K562 (cell line): ENCODE data around the gene SEMA5A. TPM values are rescaled to one million over a fixed set of nuclear protein-coding genes. Genes with fewer than 3 reads are reported as not detected.

Source experiments
- ATAC-seq: fragments of 200-7000 bp; cut with Tn5 transposase; 3 replicates; pipeline ENCODE4 v1.9.1; 2020; ENCODE audit warnings: moderate library complexity
- BruUV-seq: library from RNA; stranded (reverse); fragments of 400-500 nt; replicated peaks from 2 replicates; lab custom pipeline; 2021; lab: Mats Ljungman, UMichigan
- CTCF ChIA-PET: fragments of 300-600 bp; formaldehyde crosslinking; extraction: SDS; loops from one replicate; lab custom pipeline; 2021; ENCODE audit warnings: low intra/inter-chr PET ratio; lab: Yijun Ruan, JAX
- POLR2A ChIA-PET: fragments of 300-600, 350-650 bp; sonication (Branson Sonifier 250); formaldehyde crosslinking; extraction: SDS; loops from one replicate; lab custom pipeline; 2021; ENCODE audit warnings: antibody characterized with exemption, inconsistent platforms; lab: Yijun Ruan, JAX
- DNase-seq, 4 experiments: peaks; one replicate each; pipeline versions ENCODE4 v3.0.0 to v3.0.0-alpha.2; 2011 to 2018; ENCODE audit warnings: low spot score in 3 of 4, mixed read lengths in 3 of 4; ENCODE audit errors: extremely low read depth in 1 of 4
- FAIRE-seq: peaks from 2 replicates; lab custom pipeline; 2011; peaks lifted over from hg19 to GRCh38; lab: Jason Lieb, UNC
- H2AFZ ChIP-seq: 2 replicates; pipeline ENCODE4 v1.6.0; 2011; ENCODE audit warnings: low read depth, low read length, control low read depth, inconsistent platforms
- H3K27ac ChIP-seq: fragments of 200-600 bp; 3 replicates; pipeline ENCODE4 v1.8.0; 2011; ENCODE audit warnings: low read depth, mild to moderate bottlenecking, control low read depth, inconsistent platforms, low read length, moderate library complexity, mixed read lengths; ENCODE audit errors: extremely low read depth
- H3K27me3 ChIP-seq, 2 experiments: fragments of 300-600 bp in 1 of 2; 2 replicates in 1 of 2; 3 replicates in 1 of 2; pipeline versions ENCODE4 v1.6.0 to v1.8.0; 2011; ENCODE audit warnings: inconsistent platforms in 2 of 2, low read length in 2 of 2, mild to moderate bottlenecking in 1 of 2, mixed read lengths in 1 of 2, moderate library complexity in 1 of 2; ENCODE audit not compliant: control insufficient read depth in 2 of 2, insufficient read depth in 2 of 2
- H3K36me3 ChIP-seq: fragments of 300-600 bp; 3 replicates; pipeline ENCODE4 v1.8.0; 2011; ENCODE audit warnings: mild to moderate bottlenecking, low read length, inconsistent platforms; ENCODE audit not compliant: control insufficient read depth, insufficient read depth
- H3K4me1 ChIP-seq, 2 experiments: fragments of 200-600 bp in 1 of 2; replicated peaks in 1 of 2; 2 replicates in 1 of 2; 3 replicates in 1 of 2; pipeline versions ENCODE4 v1.5.1 to v1.8.0; 2011; ENCODE audit warnings: inconsistent platforms in 2 of 2, low read length in 2 of 2, mild to moderate bottlenecking in 1 of 2, mixed read lengths in 1 of 2, moderate library complexity in 1 of 2; ENCODE audit not compliant: control insufficient read depth in 2 of 2, insufficient read depth in 2 of 2
- H3K4me2 ChIP-seq: 2 replicates; pipeline ENCODE4 v1.6.1; 2011; ENCODE audit warnings: low read length, control low read depth, inconsistent platforms, mixed read lengths; ENCODE audit not compliant: insufficient read depth
- H3K4me3 ChIP-seq: fragments of 200-600 bp; sonication (generic), shearing (Covaris generic); 2 replicates; pipeline ENCODE4 v1.5.1; 2016; ENCODE audit warnings: control low read depth, inconsistent platforms
- H3K79me2 ChIP-seq: fragments of 200-600 bp; 3 replicates; pipeline ENCODE4 v1.8.0; 2011; ENCODE audit warnings: low read length, inconsistent platforms; ENCODE audit not compliant: control insufficient read depth, insufficient read depth
- H3K9ac ChIP-seq, 2 experiments: 2 replicates each; pipeline versions ENCODE4 v1.6.0 to v1.6.1; 2011; ENCODE audit warnings: low read depth in 2 of 2, low read length in 2 of 2, control low read depth in 1 of 2, inconsistent platforms in 1 of 2, mild to moderate bottlenecking in 1 of 2, mixed read lengths in 1 of 2; ENCODE audit not compliant: insufficient read depth in 1 of 2
- H3K9me1 ChIP-seq: one replicate; pipeline ENCODE4 v1.6.0; 2011; ENCODE audit warnings: inconsistent platforms, mild to moderate bottlenecking, low read length, moderate library complexity; ENCODE audit not compliant: control insufficient read depth, insufficient read depth
- H3K9me3 ChIP-seq: replicated peaks from 2 replicates; pipeline ENCODE4 v1.5.1; 2011; ENCODE audit warnings: low read depth, low read length, inconsistent platforms; ENCODE audit not compliant: control insufficient read depth, insufficient read depth
- H4K20me1 ChIP-seq: replicated peaks from 2 replicates; pipeline ENCODE4 v1.6.1; 2011; ENCODE audit warnings: low read length, inconsistent platforms, mixed read lengths; ENCODE audit not compliant: control insufficient read depth, insufficient read depth
- CBX3 ChIP-seq, 2 experiments: IDR thresholded peaks; 1 replicate in 1 of 2; 2 replicates in 1 of 2; pipeline ENCODE4 v1.6.1; 2012; ENCODE audit warnings: inconsistent platforms in 2 of 2, low read length in 2 of 2, borderline replicate concordance in 1 of 2, control low read depth in 1 of 2
- CBX5 ChIP-seq: IDR thresholded peaks from 2 replicates; pipeline ENCODE4 v1.6.1; 2014; ENCODE audit warnings: low read depth, borderline replicate concordance
- KAT8 ChIP-seq: fragments of 450-650 bp; IDR thresholded peaks from 2 replicates; pipeline ENCODE4 v1.6.1; 2016; ENCODE audit warnings: low read depth, mild to moderate bottlenecking
- NFIC ChIP-seq: fragments of 450-650 bp; IDR thresholded peaks from 2 replicates; pipeline ENCODE4 v1.6.1; 2017; ENCODE audit warnings: mild to moderate bottlenecking, inconsistent platforms
- TCF7L2 ChIP-seq: fragments of 150-350 bp; IDR thresholded peaks from 2 replicates; pipeline ENCODE4 v1.6.1; 2016; ENCODE audit warnings: low read depth, mild to moderate bottlenecking, low read length, moderate library complexity
- TSC22D4 ChIP-seq: fragments of 450-650 bp; IDR thresholded peaks from 2 replicates; pipeline ENCODE4 v1.6.1; 2016; ENCODE audit warnings: missing genetic modification characterization, missing biosample characterization, control low read depth
- ZFX ChIP-seq: sonication (generic); formaldehyde crosslinking; IDR thresholded peaks from 2 replicates; pipeline ENCODE4 v1.8.0; 2022; ENCODE audit warnings: mild to moderate bottlenecking, missing genetic modification reagents, moderate library complexity
- ZNF436 ChIP-seq: fragments of 250-450, 450-650 bp; sonication (Bioruptor Pico); formaldehyde crosslinking; IDR thresholded peaks from 2 replicates; pipeline ENCODE4 v1.7.0; 2020; ENCODE audit warnings: mild to moderate bottlenecking
- WGBS: fragments of 100-300 bp; shearing (Covaris generic); methylation state at CpG from one replicate; pipeline ENCODE4 v1.1.6; 2016; ENCODE audit warnings: low coverage, mixed read lengths; ENCODE audit not compliant: insufficient coverage; ENCODE audit errors: missing lambda C conversion rate; 5-methylcytosine and 5-hydroxymethylcytosine counted together
- in situ Hi-C: fragments of 300-500 bp; cut with MboI; formaldehyde crosslinking; loops from 4 replicates; pipeline ENCODE4 v1.15.0; 2018; ENCODE audit warnings: inconsistent platforms, mixed read lengths
- intact Hi-C: fragments of 100-400 bp; cut with micrococcal nuclease; formaldehyde crosslinking; loops from 2 replicates; pipeline ENCODE4 v1.14.2; 2022
- polyA plus RNA-seq, 8 experiments: library from polyadenylated mRNA; depleted of rRNA in 4 of 8; stranded (reverse) in 5 of 8; unstranded in 3 of 8; fragments of >200 nt; fragmentation: Nextera tagmentation in 2 of 8; fragmentation: Illumina TruSeq in 1 of 8; extraction: Ambion mirVana in 2 of 8; extraction: Trizol in 1 of 8; gene quantifications; 2 replicates each; pipeline versions ENCODE4 v1.2.1 to v1.2.3, GENCODE V29; 2011 to 2014; ENCODE audit warnings: inconsistent platforms in 1 of 8, missing spikeins in 1 of 8
- total RNA-seq, 7 experiments: library from RNA; depleted of rRNA in 6 of 7; stranded (reverse); fragments of >200 nt in 6 of 7; fragmentation: Illumina TruSeq in 2 of 7; extraction: Trizol in 2 of 7; gene quantifications; 2 replicates each; pipeline versions ENCODE4 v1.2.1 to v1.2.3, GENCODE V29; 2011 to 2021; ENCODE audit warnings: low replicate concordance in 1 of 7
- TF ChIP-seq, protein P1 (sequence below): fragments of 450-650 bp; IDR thresholded peaks from 2 replicates; pipeline ENCODE4 v1.6.1; 2016; ENCODE audit warnings: mild to moderate bottlenecking
- TF ChIP-seq, protein P2 (sequence below): fragments of 450-650 bp; formaldehyde crosslinking; IDR thresholded peaks from 2 replicates; pipeline ENCODE4 v1.4.0; 2020; ENCODE audit warnings: mild to moderate bottlenecking, mixed read lengths

SEMA5A gene
- total and polyA plus RNA-seq, 9 of the 15 experiments (the other 6 are each of a cell fraction or from before 2014, with no cell fraction given): 0.02 TPM; not detected in 8

- Histone ChIP-seq H3K36me3 (no peaks in the 10 kb centered on the region), H3K9me3 (no peaks in the 10 kb centered on the region), H3K27me3 (no peaks in the 10 kb centered on the region), H3K27ac (no peak overlapping the region), H3K9me1 (no peaks in the 10 kb centered on the region), H3K4me2 (no peak overlapping the region), H4K20me1 (no peaks in the 10 kb centered on the region), H3K4me1 (no peaks in the 10 kb centered on the region), H3K4me3 (no peak overlapping the region), H3K9ac (no peak overlapping the region), H3K79me2 (no peaks in the 10 kb centered on the region), H2AFZ (no peak overlapping the region)
- no peak for DNase-seq
- ChIA-PET POLR2A (no interaction called here), CTCF (no interaction called here)
- TF ChIP-seq TCF7L2: no peak
- no peak for TF ChIP-seq KAT8
- TF ChIP-seq, protein P1, sequence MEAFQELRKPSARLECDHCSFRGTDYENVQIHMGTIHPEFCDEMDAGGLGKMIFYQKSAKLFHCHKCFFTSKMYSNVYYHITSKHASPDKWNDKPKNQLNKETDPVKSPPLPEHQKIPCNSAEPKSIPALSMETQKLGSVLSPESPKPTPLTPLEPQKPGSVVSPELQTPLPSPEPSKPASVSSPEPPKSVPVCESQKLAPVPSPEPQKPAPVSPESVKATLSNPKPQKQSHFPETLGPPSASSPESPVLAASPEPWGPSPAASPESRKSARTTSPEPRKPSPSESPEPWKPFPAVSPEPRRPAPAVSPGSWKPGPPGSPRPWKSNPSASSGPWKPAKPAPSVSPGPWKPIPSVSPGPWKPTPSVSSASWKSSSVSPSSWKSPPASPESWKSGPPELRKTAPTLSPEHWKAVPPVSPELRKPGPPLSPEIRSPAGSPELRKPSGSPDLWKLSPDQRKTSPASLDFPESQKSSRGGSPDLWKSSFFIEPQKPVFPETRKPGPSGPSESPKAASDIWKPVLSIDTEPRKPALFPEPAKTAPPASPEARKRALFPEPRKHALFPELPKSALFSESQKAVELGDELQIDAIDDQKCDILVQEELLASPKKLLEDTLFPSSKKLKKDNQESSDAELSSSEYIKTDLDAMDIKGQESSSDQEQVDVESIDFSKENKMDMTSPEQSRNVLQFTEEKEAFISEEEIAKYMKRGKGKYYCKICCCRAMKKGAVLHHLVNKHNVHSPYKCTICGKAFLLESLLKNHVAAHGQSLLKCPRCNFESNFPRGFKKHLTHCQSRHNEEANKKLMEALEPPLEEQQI: no peak
- no peak for TF ChIP-seq ZFX (CRISPR knock-in tag)
- TF ChIP-seq NFIC: no peak
- no peak for TF ChIP-seq ZNF436
- no peak for TF ChIP-seq CBX5
- TF ChIP-seq CBX3 (IDR thresholded peaks at IDR 0.05; ENCODE audit: borderline replicate concordance in 1 of 2, low read length in 2 of 2): no peak
- TF ChIP-seq TSC22D4 (tag): no peak
- TF ChIP-seq, protein P2, sequence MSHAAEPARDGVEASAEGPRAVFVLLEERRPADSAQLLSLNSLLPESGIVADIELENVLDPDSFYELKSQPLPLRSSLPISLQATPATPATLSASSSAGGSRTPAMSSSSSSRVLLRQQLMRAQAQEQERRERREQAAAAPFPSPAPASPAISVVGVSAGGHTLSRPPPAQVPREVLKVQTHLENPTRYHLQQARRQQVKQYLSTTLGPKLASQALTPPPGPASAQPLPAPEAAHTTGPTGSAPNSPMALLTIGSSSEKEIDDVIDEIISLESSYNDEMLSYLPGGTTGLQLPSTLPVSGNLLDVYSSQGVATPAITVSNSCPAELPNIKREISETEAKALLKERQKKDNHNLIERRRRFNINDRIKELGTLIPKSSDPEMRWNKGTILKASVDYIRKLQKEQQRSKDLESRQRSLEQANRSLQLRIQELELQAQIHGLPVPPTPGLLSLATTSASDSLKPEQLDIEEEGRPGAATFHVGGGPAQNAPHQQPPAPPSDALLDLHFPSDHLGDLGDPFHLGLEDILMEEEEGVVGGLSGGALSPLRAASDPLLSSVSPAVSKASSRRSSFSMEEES (CRISPR knock-in tag): no peak
- intact Hi-C loops: no loop called here
- in situ Hi-C loops: no loop called here
- WGBS: 0% methylated on average over 4 of the region's 5 CpGs
- BruUV-seq: no TSS peak
- FAIRE-seq: no peak
- ATAC-seq: no peak
Measured at GRCh38 chr5:9059920-9060691, 485.8 kb downstream of the SEMA5A start.
